SU-DHL-6 (cell line): ENCODE data around the gene AJUBA.

Experiments
- CTCF ChIP-seq: fragments of 200-600 bp; sonication (generic); IDR thresholded peaks from one replicate; pipeline ENCODE4 v1.5.1; 2017; ENCODE audit warnings: antibody characterized with exemption, mild to moderate bottlenecking, low read length, moderate library complexity; ENCODE audit not compliant: insufficient read depth, poor library complexity, severe bottlenecking
- EZH2phosphoT487 ChIP-seq: fragments of 200-600 bp; sonication (generic), shearing (Covaris generic); conservative IDR thresholded peaks from 2 replicates; pipeline ENCODE4 v1.6.1; 2018; ENCODE audit warnings: mild to moderate bottlenecking, antibody characterized with exemption, low read length, moderate library complexity, mixed read lengths

- TF ChIP-seq CTCF: no peak
- no peak for TF ChIP-seq EZH2phosphoT487
Observed at GRCh38 chr14:23024612-23025075, 42.3 kb upstream of the AJUBA start.
